OCI-LY3 (cell line): ENCODE results near the gene EMID1.
"Not testable (repeated sequence)": the region's sequence is repeated elsewhere in the genome, so short reads cannot be mapped to it uniquely, and the experiment has no call there.

Source experiments
- H2AFZ ChIP-seq: fragments of 200-600, 300-600 bp; shearing (Covaris generic); 2 replicates; pipeline ENCODE4 v1.6.0; 2014; ENCODE audit warnings: antibody characterized with exemption, low read depth, low read length
- H3K27ac ChIP-seq: fragments of 200-600, 300-600 bp; sonication (generic); 2 replicates; pipeline ENCODE4 v1.5.1; 2014; ENCODE audit warnings: mild to moderate bottlenecking, low read length, moderate library complexity, mixed read lengths
- H3K27me3 ChIP-seq: fragments of 200-600, 300-600 bp; sonication (generic); 2 replicates; pipeline ENCODE4 v1.6.1; 2014; ENCODE audit warnings: low read depth, low read length, mixed read lengths
- H3K36me3 ChIP-seq: fragments of 200-600, 300-600 bp; sonication (generic); replicated peaks from 2 replicates; pipeline ENCODE3; 2014; ENCODE audit warnings: low read depth, low read length, mixed read lengths
- H3K4me1 ChIP-seq: fragments of 300-600, 200-600 bp; sonication (generic); 2 replicates; pipeline ENCODE4 v1.6.1; 2014; ENCODE audit warnings: low read length, mixed read lengths
- H3K4me2 ChIP-seq: fragments of 200-600, 300-600 bp; sonication (generic); 2 replicates; pipeline ENCODE4 v1.6.1; 2014; ENCODE audit warnings: low read length, mixed read lengths
- H3K4me3 ChIP-seq: fragments of 300-600, 200-600 bp; sonication (generic); 2 replicates; pipeline ENCODE4 v1.5.1; 2014; ENCODE audit warnings: antibody characterized with exemption, mild to moderate bottlenecking, low read length, moderate library complexity
- H3K79me2 ChIP-seq: fragments of 300-600, 200-600 bp; shearing (Covaris generic); 2 replicates; pipeline ENCODE4 v1.6.1; 2014; ENCODE audit warnings: mild to moderate bottlenecking, low read length, mixed read lengths
- H3K9ac ChIP-seq: fragments of 300-600, 200-600 bp; shearing (Covaris generic); 2 replicates; pipeline ENCODE4 v1.6.0; 2014; ENCODE audit warnings: mild to moderate bottlenecking, low read length, moderate library complexity
- H3K9me3 ChIP-seq: fragments of 200-600, 300-600 bp; shearing (Covaris generic); 2 replicates; pipeline ENCODE4 v1.6.1; 2014; ENCODE audit warnings: low read length, mixed read lengths; ENCODE audit not compliant: insufficient read depth
- H4K20me1 ChIP-seq: fragments of 200-600, 300-600 bp; sonication (generic); 2 replicates; pipeline ENCODE4 v1.6.1; 2016; ENCODE audit warnings: low read length, mixed read lengths; ENCODE audit not compliant: insufficient read depth
- CTCF ChIP-seq: fragments of 200-600, 300-600 bp; sonication (generic); IDR thresholded peaks from 2 replicates; pipeline ENCODE4 v1.5.1; 2014; ENCODE audit warnings: antibody characterized with exemption, low read length, low read depth
- EZH2phosphoT487 ChIP-seq: fragments of 200-600 bp; shearing (Covaris generic); IDR thresholded peaks from 2 replicates; pipeline ENCODE4 v1.6.1; 2018; ENCODE audit warnings: antibody characterized with exemption, mixed run types, low read depth

EMID1 gene

GRCh38 chr22:29230972-29231875, 25.5 kb downstream of the EMID1 start:
- peaks cover 8% of the 10 kb centered on the region for H3K9me3 ChIP-seq
- H3K36me3 ChIP-seq, result no peaks in the 10 kb centered on the region
- H2AFZ ChIP-seq, result no peak overlapping the region
- H3K27me3 ChIP-seq, result no peaks in the 10 kb centered on the region; the same call in 1 of the 2 replicates
- H3K9ac ChIP-seq, result no peak overlapping the region
- no peak overlapping the region for H3K27ac ChIP-seq
- H3K4me3 ChIP-seq, result no peak overlapping the region
- no peak overlapping the region for H3K4me2 ChIP-seq
- no peaks in the 10 kb centered on the region for H3K79me2 ChIP-seq
- no peak for TF ChIP-seq CTCF
- TF ChIP-seq EZH2phosphoT487, result no peak
- H3K4me1 ChIP-seq, result no peaks in the 10 kb centered on the region
- H4K20me1 ChIP-seq, result no peaks in the 10 kb centered on the region

DNA sequence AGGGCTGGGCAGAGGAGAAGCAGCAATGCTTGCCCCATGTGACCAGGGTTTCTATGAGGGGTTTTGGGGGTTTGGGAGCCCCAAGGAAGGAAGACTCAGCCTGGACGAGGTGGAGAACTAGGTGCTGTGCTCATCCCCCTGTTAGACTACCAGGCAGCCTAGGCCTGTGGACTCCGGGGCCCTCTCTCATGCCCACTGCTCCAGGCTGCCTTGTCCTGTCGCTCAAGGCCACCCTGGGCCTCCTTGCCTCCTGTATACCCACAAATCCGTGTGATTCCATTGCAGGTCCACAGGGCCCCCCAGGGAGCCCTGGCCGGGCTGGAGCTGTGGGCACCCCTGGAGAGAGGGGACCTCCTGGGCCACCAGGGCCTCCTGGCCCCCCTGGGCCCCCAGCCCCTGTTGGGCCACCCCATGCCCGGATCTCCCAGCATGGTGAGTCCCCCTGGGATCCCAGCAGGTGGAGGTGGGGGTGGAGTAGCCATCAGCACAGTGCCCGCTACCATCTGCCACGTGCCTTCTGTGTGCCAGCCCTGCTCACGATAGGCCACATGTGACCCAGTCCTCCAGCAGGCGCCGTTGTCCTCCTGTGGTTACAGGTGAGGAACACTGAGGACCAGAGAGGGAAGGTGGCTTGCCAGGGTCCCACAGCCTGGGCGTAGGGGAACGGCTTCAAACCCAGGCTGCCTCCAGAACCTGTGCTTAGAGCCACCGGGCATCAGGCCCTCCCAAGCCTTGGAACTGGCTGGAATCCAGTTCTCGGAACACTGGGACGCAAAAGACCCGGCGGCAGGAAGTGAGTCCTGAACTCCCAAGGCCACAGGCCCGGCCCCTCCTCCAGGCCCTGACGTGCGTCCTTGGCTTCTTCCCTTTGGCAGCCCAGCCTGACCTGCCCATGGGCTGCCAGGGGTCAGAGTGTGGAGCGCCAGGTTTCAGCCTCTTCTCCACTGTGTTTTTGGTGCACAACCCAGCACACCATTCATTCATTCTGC, 26.6 kb downstream of the EMID1 start:
- Histone ChIP-seq H3K4me2 (no peak overlapping the region), H3K4me1 (no peaks in the 10 kb centered on the region), H3K27me3 (no peaks in the 10 kb centered on the region; the same call in 1 of the 2 replicates), H2AFZ (no peak overlapping the region), H3K9ac (no peak overlapping the region), H3K9me3 (peaks cover 8% of the 10 kb centered on the region), H3K36me3 (no peaks in the 10 kb centered on the region), H3K79me2 (no peaks in the 10 kb centered on the region), H3K4me3 (no peak overlapping the region), H4K20me1 (no peaks in the 10 kb centered on the region), H3K27ac (no peak overlapping the region)
- no peak for TF ChIP-seq EZH2phosphoT487
- no peak for TF ChIP-seq CTCF

- Histone ChIP-seq H3K9ac (no peak overlapping the region), H3K4me2 (no peak overlapping the region), H2AFZ (no peak overlapping the region), H4K20me1 (no peaks in the 10 kb centered on the region), H3K9me3 (peaks cover 8% of the 10 kb centered on the region), H3K27me3 (no peaks in the 10 kb centered on the region; the same call in 1 of the 2 replicates), H3K4me3 (no peak overlapping the region), H3K27ac (no peak overlapping the region), H3K4me1 (no peaks in the 10 kb centered on the region), H3K79me2 (no peaks in the 10 kb centered on the region), H3K36me3 (no peaks in the 10 kb centered on the region)
- no peak for TF ChIP-seq EZH2phosphoT487
- no peak for TF ChIP-seq CTCF
Measured at GRCh38 chr22:29233277-29233877, 27.7 kb downstream of the EMID1 start.

DNA sequence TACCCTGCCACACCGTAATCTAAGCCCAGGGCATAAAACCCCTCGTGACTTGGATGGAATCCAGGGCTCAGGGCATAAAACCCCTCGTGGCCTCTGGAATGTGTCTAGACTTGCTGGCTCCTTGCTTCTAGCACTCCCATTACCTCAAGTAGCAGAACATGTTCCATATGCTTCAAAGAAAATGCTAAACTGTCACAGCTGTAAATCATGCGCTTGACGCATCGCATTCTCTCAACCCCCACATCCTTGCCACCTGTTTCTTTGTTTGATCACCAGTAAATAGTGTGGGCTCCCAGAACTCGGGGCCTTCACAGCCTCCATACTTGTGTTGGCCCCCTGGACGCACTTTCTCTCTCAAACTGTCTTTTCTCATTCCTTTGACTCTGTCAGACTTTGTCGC, 34.8 kb downstream of the EMID1 start:
- H3K27ac ChIP-seq, H3K9ac ChIP-seq, H3K9me3 ChIP-seq, H3K4me3 ChIP-seq, H4K20me1 ChIP-seq, H3K36me3 ChIP-seq, H3K4me1 ChIP-seq, H3K4me2 ChIP-seq, H2AFZ ChIP-seq, H3K79me2 ChIP-seq: not testable (repeated sequence)
- peaks cover 31% of the 10 kb centered on the region for H3K27me3 ChIP-seq
